ENCODE measurements around the gene TNFRSF25. TPM values are rescaled to one million over a fixed set of nuclear protein-coding genes. Genes with fewer than 3 reads are reported as not detected.
"Not testable (repeated sequence)": the region's sequence is repeated elsewhere in the genome, so short reads cannot be mapped to it uniquely, and the experiment has no call there.

The TNFRSF25 gene
- total and polyA plus RNA-seq, 2 experiments from 2014 or later = 13.6 to 25.3 TPM

DNA sequence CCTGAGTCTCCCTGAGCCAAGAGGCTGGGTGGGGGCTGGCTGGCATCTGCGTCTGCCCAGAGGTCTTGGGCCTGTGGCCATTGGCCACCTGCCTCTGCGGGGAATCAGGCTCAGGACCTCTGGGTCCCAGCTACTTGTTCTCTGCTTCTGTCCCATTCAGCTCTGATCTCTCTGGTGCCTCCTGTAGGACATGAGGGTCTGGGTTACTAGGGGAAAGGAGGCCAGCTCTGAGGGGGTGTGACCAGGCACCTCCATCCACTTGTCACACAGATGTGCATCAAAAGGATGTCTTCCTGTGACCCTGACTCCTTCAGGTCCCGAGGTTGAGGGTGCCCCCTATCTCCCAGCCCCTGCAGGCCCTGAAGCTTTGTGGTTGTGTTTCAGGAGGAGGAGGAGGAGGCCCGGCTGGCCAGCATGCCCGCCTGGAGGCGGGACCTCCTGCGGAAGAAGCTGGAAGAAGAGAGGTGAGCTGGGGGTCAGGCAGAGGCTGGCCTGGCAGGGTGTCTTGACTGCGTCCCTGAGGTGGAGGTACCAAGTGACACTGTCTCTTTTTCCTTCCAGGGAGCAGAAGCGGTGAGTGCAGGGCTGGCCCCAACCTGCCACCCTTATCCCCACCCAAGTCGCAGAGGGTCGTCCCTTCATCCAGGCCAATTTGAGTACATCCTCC lies 9.0 kb downstream of the TNFRSF25 start:
- peak; percentile 1; the same call in 1 of the 3 replicates for ATAC-seq
- Histone ChIP-seq H3K79me2 (replicated peaks; ENCODE audit: insufficient read depth) (no peaks in the 10 kb centered on the region), H3K4me2 (no peak overlapping the region), H3K27ac (ENCODE audit: low read depth) (no peak overlapping the region), H3K36me3 (ENCODE audit: insufficient read depth) (no peaks in the 10 kb centered on the region), H3K4me3 (no peak overlapping the region), H4K20me1 (replicated peaks; ENCODE audit: insufficient read depth) (no peaks in the 10 kb centered on the region), H3F3A (replicated peaks; ENCODE audit: low read depth) (peaks cover 14% of the 10 kb centered on the region; the same call in 1 of the 2 replicates), H2AFZ (no peak overlapping the region), H3K9me2 (ENCODE audit: insufficient read depth) (no peaks in the 10 kb centered on the region), H3K27me3 (ENCODE audit: insufficient read depth) (peaks cover 38% of the 10 kb centered on the region), H3K4me1 (ENCODE audit: insufficient read depth) (peaks cover 12% of the 10 kb centered on the region)
- no peak overlapping the region for H3K27ac Mint-ChIP-seq
- no peak overlapping the region; the same call in 2 of the 3 replicates for H3K4me3 Mint-ChIP-seq
- H3K9me3 Mint-ChIP-seq = no peaks in the 10 kb centered on the region; the same call in 2 of the 3 replicates
- H3K36me3 Mint-ChIP-seq (ENCODE audit: low read depth) = peaks cover 8% of the 10 kb centered on the region; the same call in 2 of the 3 replicates
- H3K27me3 Mint-ChIP-seq (ENCODE audit: insufficient read depth, low read depth, poor library complexity) = peaks cover 40% of the 10 kb centered on the region
- peak; percentile 38 for DNase-seq (ENCODE audit: low spot score)
- H3K4me1 Mint-ChIP-seq = peaks cover 32% of the 10 kb centered on the region
- TF ChIP-seq, protein P1, sequence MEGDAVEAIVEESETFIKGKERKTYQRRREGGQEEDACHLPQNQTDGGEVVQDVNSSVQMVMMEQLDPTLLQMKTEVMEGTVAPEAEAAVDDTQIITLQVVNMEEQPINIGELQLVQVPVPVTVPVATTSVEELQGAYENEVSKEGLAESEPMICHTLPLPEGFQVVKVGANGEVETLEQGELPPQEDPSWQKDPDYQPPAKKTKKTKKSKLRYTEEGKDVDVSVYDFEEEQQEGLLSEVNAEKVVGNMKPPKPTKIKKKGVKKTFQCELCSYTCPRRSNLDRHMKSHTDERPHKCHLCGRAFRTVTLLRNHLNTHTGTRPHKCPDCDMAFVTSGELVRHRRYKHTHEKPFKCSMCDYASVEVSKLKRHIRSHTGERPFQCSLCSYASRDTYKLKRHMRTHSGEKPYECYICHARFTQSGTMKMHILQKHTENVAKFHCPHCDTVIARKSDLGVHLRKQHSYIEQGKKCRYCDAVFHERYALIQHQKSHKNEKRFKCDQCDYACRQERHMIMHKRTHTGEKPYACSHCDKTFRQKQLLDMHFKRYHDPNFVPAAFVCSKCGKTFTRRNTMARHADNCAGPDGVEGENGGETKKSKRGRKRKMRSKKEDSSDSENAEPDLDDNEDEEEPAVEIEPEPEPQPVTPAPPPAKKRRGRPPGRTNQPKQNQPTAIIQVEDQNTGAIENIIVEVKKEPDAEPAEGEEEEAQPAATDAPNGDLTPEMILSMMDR (conservative IDR thresholded peaks at IDR 0.05; ENCODE audit: low read depth in 2 of 2) = peak; percentile 7 to 33; a peak in 3 of 4 replicates
- TF ChIP-seq NANOG (IDR thresholded peaks at IDR 0.05; ENCODE audit: borderline replicate concordance) = no peak

DNA sequence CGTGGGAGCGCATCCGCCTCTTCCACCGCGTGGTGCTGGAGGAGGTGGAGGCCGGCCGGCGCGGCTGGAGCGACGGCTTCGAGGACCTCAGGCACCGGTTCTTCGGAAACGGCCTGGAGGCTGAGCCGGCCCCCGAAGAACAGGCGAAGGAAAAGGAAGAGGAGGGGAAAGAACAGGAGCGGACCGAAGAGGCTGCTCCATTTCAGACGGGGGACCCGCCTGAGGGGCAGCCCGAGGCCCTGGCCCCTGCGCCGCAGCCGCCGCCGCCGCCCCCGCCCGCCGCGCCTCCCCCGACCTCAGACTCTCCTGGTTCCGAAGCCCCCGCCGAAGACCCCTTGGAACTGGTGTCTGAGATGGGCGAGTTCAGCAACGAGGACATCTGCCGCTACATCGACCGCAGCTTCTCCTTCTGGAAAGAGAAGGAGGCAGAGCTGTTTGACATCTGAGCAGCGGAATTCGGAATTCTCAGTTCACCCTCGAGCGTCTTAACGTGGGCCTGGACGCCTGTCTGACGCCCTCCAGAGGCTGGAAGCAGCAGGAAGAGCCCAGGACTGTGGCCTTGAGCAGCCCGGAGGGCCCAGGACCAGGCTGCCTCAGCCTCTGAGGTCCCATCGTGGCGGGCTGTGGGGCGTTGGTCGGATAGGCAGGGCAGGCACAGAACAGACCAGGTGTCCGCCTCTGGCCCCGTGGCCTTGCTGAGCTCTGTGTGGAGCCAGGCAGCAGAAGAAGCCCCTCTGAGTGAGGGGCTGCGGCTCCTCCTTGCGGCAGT lies 10.0 kb downstream of the TNFRSF25 start:
- not testable (repeated sequence) for H3K9me2 ChIP-seq (ENCODE audit: insufficient read depth); H3K79me2 ChIP-seq (replicated peaks; ENCODE audit: insufficient read depth); H3K36me3 ChIP-seq (ENCODE audit: insufficient read depth); H3K27ac Mint-ChIP-seq; H3K36me3 Mint-ChIP-seq (ENCODE audit: low read depth); H3K4me3 Mint-ChIP-seq; H4K20me1 ChIP-seq (replicated peaks; ENCODE audit: insufficient read depth); H3K9me3 Mint-ChIP-seq; H3K27ac ChIP-seq (ENCODE audit: low read depth); H3K4me1 ChIP-seq (ENCODE audit: insufficient read depth)
- ATAC-seq = peak; percentile 13
- Mint-ChIP-seq H3K4me1 (peaks cover 31% of the 10 kb centered on the region), H3K27me3 (ENCODE audit: insufficient read depth, low read depth, poor library complexity) (peaks cover 37% of the 10 kb centered on the region)
- H3F3A ChIP-seq (replicated peaks; ENCODE audit: low read depth) = peaks cover 11% of the 10 kb centered on the region; the same call in 1 of the 2 replicates
- H3K27me3 ChIP-seq (ENCODE audit: insufficient read depth) = peaks cover 38% of the 10 kb centered on the region
- DNase-seq (ENCODE audit: low spot score) = peak; percentile 55
- peak overlapping the region; percentile 45; the same call in 1 of the 2 replicates for H3K4me3 ChIP-seq
- TF ChIP-seq, protein P1 (conservative IDR thresholded peaks at IDR 0.05; ENCODE audit: low read depth in 2 of 2) = peak; percentile 30 to 49; a peak in 3 of 4 replicates
- H2AFZ ChIP-seq = peak overlapping the region; percentile 69; the same call in 1 of the 2 replicates
- peak overlapping the region; percentile 70 for H3K4me2 ChIP-seq

All from GM23338 (cell line).